Central memory CD8-positive, alpha-beta T cell (primary cell): Measurements from ENCODE around the gene PRRT4.

ENCODE experiments used
- ATAC-seq: fragments of 150-1000 bp; cut with Tn5 transposase; replicated peaks from 2 replicates; pipeline ENCODE4 v1.10.0; 2022; ENCODE audit warnings: mild to moderate bottlenecking, moderate FRiP score, moderate number of reproducible peaks; ENCODE audit not compliant: poor library complexity, severe bottlenecking; ENCODE audit errors: extremely low read depth
- DNase-seq, 2 donors: peaks; one replicate each; pipeline ENCODE4 v3.0.0; 2021; ENCODE audit warnings: low spot score in 2 of 2
- H3K27ac Mint-ChIP-seq: one replicate; pipeline ENCODE4 v1.8.0; 2022; ENCODE audit warnings: low read depth, mild to moderate bottlenecking, moderate library complexity, mixed read lengths
- H3K27me3 Mint-ChIP-seq: one replicate; pipeline ENCODE4 v1.8.0; 2022; ENCODE audit warnings: mixed read lengths
- H3K36me3 Mint-ChIP-seq: one replicate; pipeline ENCODE4 v1.8.0; 2022; ENCODE audit warnings: mild to moderate bottlenecking, moderate library complexity, mixed read lengths; ENCODE audit not compliant: insufficient read depth
- H3K4me1 Mint-ChIP-seq: one replicate; pipeline ENCODE4 v1.8.0; 2022; ENCODE audit warnings: mixed read lengths
- H3K4me3 Mint-ChIP-seq: one replicate; pipeline ENCODE4 v1.8.0; 2022; ENCODE audit warnings: mild to moderate bottlenecking, moderate library complexity, mixed read lengths
- H3K9me3 Mint-ChIP-seq: one replicate; pipeline ENCODE4 v1.8.0; 2022; ENCODE audit warnings: mixed read lengths

PRRT4 gene

DNA sequence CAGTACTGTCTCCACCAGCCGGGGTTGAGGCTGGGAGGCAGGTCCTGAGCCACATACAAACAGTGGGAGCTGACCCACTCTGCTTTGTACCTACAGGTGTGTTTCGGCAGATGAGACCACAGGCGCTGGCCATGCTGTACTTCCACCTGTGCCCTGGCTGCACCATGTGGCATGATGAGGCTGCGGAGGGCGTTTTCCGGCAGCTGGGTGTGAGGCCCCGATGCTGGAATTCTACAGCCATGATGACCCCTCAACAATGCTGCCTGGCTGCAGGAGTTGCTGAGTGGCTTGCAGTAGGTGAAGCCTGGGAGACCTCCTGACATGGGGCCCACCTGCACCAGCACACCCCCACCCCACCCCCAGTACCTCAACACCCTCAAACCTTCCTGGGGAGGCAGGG is 30.3 kb upstream of the PRRT4 start:
- Mint-ChIP-seq H3K4me1 (no peaks in the 10 kb centered on the region), H3K27me3 (no peaks in the 10 kb centered on the region), H3K36me3 (peaks cover 8% of the 10 kb centered on the region), H3K9me3 (no peaks in the 10 kb centered on the region), H3K4me3 (no peak overlapping the region), H3K27ac (no peak overlapping the region)
- ATAC-seq (no peak), DNase-seq (no peak)

DNA sequence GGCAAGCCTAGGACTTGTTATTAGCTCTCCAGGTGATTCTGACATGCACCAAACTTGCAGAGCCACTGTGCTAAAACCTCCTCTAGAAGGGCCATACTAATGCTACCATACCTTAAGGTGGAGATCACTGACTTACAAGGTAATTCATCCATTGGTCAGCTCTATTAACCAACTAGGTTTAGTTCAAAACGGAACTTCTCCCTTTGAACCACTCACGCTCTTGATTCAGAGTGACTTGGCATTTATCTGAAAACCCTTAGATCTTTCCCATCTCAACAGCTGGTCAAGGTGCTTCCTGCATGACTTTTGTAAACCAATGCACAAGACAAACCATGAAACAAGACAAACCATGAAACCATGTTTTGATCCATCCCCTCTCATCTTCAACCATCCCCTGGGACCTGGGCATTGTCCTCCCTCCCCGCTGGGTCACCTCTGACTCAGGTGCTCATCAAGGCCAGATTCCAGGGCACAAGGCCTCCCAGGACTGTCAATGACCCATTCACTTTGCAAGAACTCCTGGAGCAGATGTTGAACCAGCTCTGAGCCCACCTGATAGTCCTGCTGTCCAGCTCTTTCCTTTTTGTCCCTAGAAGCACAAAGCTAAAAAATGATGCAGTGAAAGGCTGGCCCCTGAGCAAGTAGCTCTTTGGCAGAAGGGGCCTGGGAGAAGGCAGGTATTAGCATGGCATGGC is 29.5 kb upstream of the PRRT4 start:
- H3K36me3 Mint-ChIP-seq = peaks cover 5% of the 10 kb centered on the region
- DNase-seq = no peak
- H3K27me3 Mint-ChIP-seq = no peaks in the 10 kb centered on the region
- no peak overlapping the region for H3K4me3 Mint-ChIP-seq
- no peak for ATAC-seq
- H3K4me1 Mint-ChIP-seq = no peaks in the 10 kb centered on the region
- H3K27ac Mint-ChIP-seq = no peak overlapping the region
- no peaks in the 10 kb centered on the region for H3K9me3 Mint-ChIP-seq

DNA sequence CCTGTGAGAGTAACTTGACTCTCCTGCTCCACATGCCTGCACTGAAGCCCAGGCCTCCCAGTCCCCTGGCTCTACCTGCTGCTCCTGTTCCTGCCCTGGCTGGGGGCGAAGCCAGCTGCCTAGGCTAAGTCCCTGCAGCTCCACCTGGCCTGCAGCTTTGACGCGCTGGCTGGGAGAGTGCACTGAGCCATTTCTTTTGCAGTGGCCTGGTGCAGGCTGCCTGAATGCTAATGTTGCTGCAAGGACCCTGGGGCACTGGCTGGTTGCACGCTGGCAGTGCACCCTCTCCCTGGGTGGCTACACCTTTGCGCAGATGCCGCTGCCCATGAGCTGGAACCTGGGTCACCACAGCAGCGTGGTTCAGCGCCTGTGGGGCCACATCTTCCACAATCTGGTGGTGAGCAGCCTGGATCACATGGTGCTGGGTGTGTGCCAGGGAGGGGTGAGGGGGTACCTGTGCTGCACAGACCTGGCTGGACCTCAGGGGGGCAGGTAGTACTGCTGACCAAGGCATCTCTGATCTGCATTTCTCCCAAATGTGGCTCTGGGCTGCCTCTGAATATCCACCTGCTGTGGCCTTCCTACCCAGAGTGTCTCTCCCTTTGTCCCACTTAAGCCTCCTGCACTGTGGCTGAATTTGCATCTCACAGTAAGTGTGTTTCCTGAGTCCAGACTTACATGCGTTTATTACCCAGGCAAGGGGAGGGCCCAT is 28.3 kb upstream of the PRRT4 start:
- DNase-seq (no peak), ATAC-seq (no peak)
- H3K4me3 Mint-ChIP-seq = no peak overlapping the region
- no peaks in the 10 kb centered on the region for H3K27me3 Mint-ChIP-seq
- no peaks in the 10 kb centered on the region for H3K4me1 Mint-ChIP-seq
- no peak overlapping the region for H3K27ac Mint-ChIP-seq
- H3K36me3 Mint-ChIP-seq = peaks cover 3% of the 10 kb centered on the region
- no peaks in the 10 kb centered on the region for H3K9me3 Mint-ChIP-seq

DNA sequence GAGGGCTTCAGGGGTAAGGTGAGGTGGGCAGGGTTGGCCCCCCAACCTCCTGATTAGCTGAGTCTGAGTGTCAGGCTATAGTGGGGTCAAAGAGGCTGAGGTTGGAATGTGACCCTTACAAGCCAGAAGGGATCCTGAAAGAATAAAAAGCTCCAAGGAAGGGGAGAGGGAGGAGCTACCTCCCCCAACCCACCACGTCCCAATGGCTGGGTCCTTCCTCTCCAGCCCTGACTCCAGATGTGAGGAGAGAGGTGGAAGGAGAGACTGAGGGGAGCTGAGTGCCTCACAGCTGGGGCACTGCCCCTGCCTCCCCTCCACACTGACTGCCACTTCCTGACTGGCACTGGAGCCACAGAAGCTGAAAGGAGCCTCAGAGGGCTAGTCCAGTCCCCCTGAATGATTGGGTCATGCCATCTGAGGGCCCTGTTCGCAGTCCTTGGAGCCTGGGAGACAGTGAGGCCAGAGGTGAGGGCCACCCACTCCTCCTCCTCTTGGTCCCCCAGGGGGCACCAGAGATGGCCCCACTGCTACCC is 27.7 kb upstream of the PRRT4 start:
- Mint-ChIP-seq H3K27ac (no peak overlapping the region), H3K27me3 (no peaks in the 10 kb centered on the region), H3K36me3 (peaks cover 3% of the 10 kb centered on the region), H3K4me3 (no peak overlapping the region), H3K9me3 (no peaks in the 10 kb centered on the region), H3K4me1 (no peaks in the 10 kb centered on the region)
- DNase-seq (no peak), ATAC-seq (no peak)

DNA sequence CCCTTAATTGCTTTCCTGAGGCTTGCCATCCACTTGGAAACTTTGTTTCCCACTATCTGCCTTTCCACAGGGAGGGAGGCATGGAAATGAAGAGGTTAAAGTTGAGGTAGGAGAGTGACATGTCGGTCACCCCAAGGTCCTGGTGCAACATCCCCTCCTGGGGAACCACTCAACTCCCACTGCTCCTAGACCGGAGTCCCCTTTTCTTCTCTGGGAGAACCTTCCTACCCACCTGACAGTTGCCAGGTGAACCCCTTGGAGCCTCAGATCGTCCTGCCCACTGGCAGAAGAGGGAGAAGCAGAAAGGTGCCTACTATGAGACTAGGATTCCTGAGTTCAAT is 26.6 kb upstream of the PRRT4 start:
- DNase-seq = no peak
- peaks cover 3% of the 10 kb centered on the region for H3K36me3 Mint-ChIP-seq
- H3K4me3 Mint-ChIP-seq = no peak overlapping the region
- no peak for ATAC-seq
- no peaks in the 10 kb centered on the region for H3K9me3 Mint-ChIP-seq
- H3K27me3 Mint-ChIP-seq = no peaks in the 10 kb centered on the region
- H3K4me1 Mint-ChIP-seq = no peaks in the 10 kb centered on the region
- H3K27ac Mint-ChIP-seq = no peak overlapping the region

DNA sequence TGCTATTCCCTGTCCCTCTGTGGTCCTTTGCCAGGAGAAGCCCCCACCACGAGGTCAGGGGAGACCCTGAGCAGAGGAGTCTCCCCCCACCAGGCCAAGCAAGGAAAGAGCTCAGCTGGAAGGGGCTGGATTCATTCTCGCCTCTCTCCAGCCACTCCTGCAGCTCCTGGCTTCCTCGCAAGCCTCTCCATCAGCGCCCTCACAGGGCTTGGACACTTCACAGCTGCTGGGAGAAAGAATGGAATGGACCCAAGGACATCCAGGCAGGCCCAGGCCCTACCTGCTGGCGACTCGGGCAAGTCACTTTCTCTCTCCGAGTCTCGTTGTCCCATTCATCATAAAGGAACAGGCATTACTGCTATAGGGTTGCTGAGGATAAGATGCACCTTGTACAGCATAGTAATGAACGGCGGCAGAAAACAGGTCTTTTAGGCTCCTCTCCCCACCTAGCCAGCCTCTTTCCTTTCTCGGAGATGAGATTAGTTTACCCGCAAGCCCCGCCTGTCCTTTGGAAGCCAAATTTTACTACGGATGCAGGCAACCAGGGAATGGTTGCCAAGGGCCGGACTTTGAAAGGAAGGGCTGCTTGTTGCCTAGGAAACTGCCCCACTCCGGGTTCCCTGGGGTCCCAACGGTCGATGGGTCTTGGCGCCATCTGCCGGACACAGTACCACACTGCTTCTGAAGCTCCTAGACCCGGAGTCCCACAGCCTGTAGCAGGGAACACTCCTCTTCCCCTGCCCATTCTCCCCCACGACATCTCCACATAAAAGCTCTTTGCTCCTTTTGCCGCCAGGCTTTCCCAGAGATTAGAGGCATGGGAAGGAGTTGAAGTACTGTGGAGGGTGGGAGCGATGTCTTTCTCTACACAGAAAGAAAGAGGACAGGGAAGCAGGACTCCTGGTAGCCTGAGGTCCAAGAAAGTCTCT is 26.0 kb upstream of the PRRT4 start:
- Mint-ChIP-seq H3K36me3 (peaks cover 3% of the 10 kb centered on the region), H3K9me3 (no peaks in the 10 kb centered on the region), H3K27ac (no peak overlapping the region), H3K27me3 (no peaks in the 10 kb centered on the region), H3K4me3 (no peak overlapping the region), H3K4me1 (no peaks in the 10 kb centered on the region)
- ATAC-seq = peak; percentile 63
- peak; percentile 38 to 54 for DNase-seq

DNA sequence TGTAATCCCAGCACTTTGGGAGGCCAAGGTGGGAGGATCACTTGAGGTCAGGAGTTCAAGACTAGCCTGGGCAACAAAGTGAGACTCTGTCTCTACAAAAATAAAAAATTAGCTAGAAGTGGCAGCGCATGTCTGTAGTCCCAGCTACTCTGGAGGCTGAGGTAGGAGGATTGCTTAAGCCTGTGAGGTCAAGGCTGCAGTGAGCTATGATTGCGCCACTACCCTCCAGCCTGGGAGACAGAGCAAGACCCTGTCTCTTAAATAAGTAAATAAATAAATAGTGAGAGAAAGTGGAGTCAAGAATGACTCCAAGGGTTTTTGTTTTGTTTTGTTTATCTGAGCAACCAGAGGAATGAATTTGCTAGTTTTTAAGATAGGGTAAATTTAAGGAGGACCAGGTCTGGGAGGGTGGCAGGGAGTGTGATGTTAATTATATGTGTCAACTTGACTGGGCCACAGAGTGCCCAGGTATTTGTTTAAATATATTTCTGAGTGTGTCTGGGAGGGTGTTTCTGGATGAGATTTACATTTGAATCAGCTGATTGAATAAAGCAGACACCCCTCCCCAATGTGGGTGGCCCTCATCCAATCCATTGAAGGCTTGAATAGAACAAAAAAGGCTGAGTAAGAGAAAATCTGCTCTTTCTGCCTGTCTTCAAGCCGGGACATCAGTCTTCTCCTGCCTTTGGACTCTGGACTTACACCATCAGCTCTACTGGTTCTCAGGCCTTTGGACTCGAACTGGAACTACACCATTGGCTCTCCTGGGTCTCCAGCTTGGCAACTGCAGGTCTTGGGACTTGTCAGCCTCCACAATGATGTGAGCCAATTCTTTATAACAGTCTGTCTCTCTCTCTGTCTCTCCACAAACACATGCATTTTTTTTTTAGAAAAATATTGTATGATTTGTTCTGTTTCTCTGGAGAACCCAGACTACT is 24.8 kb upstream of the PRRT4 start:
- Mint-ChIP-seq H3K27ac (no peak overlapping the region), H3K36me3 (no peaks in the 10 kb centered on the region), H3K9me3 (no peaks in the 10 kb centered on the region), H3K4me3 (no peak overlapping the region), H3K4me1 (no peaks in the 10 kb centered on the region), H3K27me3 (no peaks in the 10 kb centered on the region)
- ATAC-seq (no peak), DNase-seq (no peak)

DNA sequence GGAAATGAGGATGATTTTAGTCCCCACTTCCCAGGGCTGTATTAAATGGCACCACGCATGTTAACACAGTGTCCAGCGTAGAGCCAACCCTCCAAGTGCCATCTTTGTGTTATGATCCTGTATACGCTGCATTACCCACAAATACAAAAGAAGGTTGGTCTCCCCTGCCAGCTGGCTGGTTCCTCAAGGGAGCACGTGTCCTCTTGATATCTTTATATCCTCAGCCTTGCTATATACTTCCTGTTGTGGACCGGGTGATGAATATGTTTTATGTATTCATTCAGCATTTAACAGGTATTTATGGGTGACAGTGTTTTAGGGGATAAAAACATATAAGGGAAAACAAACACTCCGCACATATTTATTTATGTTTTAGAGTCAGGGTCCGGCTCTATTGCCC is 23.2 kb upstream of the PRRT4 start:
- H3K4me3 Mint-ChIP-seq = no peak overlapping the region
- no peak overlapping the region for H3K27ac Mint-ChIP-seq
- no peaks in the 10 kb centered on the region for H3K27me3 Mint-ChIP-seq
- no peaks in the 10 kb centered on the region for H3K4me1 Mint-ChIP-seq
- no peaks in the 10 kb centered on the region for H3K9me3 Mint-ChIP-seq
- DNase-seq = no peak
- no peak for ATAC-seq
- no peaks in the 10 kb centered on the region for H3K36me3 Mint-ChIP-seq

DNA sequence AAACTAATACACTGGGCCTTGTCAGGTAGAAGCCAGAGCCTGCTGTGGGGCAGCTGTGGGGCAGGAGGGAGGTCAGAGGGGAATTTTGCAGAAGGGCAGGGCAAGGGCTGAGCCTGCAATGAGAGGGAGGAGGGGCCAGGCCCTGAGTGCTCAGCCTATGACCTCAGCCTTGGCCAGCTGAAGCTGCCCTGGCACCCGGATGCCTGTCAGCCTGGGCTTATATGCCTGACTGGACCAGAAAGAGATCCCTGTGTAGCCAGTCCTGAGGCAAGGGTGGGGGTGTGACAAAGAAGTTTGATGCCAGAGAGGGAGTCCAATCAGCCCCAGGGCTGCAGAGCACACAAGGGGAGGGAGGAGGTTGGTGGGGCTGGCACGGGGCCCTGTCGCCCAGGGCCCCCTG is 22.3 kb upstream of the PRRT4 start:
- no peaks in the 10 kb centered on the region for H3K9me3 Mint-ChIP-seq
- ATAC-seq (no peak), DNase-seq (no peak)
- no peak overlapping the region for H3K4me3 Mint-ChIP-seq
- no peak overlapping the region for H3K27ac Mint-ChIP-seq
- H3K36me3 Mint-ChIP-seq = no peaks in the 10 kb centered on the region
- no peaks in the 10 kb centered on the region for H3K4me1 Mint-ChIP-seq
- no peaks in the 10 kb centered on the region for H3K27me3 Mint-ChIP-seq

DNA sequence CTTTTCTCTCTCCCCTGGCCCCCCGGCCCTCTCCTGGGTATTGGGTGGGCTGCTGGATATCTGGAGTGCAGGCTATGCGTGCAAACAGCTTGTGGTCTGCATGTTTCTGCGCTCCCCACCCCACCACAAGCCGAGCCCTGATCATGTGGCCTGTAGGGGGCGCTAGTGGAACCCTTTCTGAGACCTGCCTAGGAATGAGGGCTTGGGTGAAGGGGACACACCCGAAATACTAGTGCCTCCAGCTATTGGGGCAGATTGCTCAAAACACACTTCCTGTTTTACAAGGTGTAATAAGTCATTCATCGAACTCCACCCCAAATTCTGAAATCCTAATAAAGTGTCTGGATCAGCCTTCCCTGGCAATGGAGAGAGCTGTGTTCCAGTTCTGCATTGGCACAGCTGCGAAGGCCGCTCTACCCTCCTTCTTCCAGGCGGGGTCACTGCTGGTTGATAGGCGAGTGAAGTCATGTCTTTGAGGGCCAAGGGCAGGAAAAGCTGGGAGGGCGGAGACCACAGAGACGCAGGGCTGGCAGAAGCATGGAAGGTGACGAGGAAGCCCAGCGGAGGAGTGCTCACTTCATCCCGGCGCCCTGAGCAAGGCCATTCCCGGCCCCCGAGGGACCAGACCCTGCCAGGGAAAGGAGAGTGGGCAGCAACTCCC is 19.8 kb upstream of the PRRT4 start:
- no peaks in the 10 kb centered on the region for H3K9me3 Mint-ChIP-seq
- no peak for ATAC-seq
- no peaks in the 10 kb centered on the region for H3K4me1 Mint-ChIP-seq
- H3K27ac Mint-ChIP-seq = no peak overlapping the region
- H3K27me3 Mint-ChIP-seq = no peaks in the 10 kb centered on the region
- no peaks in the 10 kb centered on the region for H3K36me3 Mint-ChIP-seq
- DNase-seq = no peak
- H3K4me3 Mint-ChIP-seq = no peak overlapping the region

DNA sequence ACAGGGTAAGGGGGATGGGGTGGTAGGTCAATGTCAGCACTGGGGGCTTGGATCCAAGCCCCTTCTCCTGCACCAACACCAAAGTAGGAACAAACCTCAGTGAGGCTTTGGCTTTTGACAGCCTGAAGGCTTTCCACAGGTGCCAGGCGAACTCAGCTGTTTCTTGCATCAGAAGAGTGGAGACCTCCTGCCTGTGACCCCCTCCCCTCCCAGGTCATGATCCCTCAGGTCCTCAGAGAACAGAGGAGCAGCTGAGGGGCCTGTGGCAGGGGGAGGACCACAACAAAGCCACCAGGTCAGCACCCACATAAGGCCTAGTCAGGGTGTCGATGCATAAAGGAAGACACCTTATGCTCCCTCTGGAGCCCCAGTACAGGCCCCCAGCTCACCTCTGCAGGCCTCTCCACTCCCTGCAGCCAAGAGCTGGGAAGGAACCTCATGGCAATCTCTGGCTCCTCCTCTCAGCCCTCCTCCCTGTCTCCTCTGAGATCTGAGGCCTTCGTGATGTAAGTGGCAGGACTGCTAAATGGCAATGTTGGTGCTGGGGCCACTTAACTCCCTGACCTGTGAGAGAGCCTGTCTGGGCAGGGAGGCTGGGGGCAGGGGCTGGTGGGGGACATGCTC is 19.1 kb upstream of the PRRT4 start:
- no peaks in the 10 kb centered on the region for H3K36me3 Mint-ChIP-seq
- ATAC-seq (no peak), DNase-seq (no peak)
- H3K27ac Mint-ChIP-seq = no peak overlapping the region
- no peaks in the 10 kb centered on the region for H3K27me3 Mint-ChIP-seq
- H3K4me1 Mint-ChIP-seq = no peaks in the 10 kb centered on the region
- H3K9me3 Mint-ChIP-seq = no peaks in the 10 kb centered on the region
- H3K4me3 Mint-ChIP-seq = no peak overlapping the region
